ENCODE results near the gene PDX1. TPM values are rescaled to one million over a fixed set of nuclear protein-coding genes. Genes with fewer than 3 reads are reported as not detected.

Gene PDX1
- total and polyA plus RNA-seq, 2 of the 13 experiments (the other 11 are each of a cell fraction or from before 2014, with no cell fraction given), result 0.07 TPM; not detected in 1

DNA sequence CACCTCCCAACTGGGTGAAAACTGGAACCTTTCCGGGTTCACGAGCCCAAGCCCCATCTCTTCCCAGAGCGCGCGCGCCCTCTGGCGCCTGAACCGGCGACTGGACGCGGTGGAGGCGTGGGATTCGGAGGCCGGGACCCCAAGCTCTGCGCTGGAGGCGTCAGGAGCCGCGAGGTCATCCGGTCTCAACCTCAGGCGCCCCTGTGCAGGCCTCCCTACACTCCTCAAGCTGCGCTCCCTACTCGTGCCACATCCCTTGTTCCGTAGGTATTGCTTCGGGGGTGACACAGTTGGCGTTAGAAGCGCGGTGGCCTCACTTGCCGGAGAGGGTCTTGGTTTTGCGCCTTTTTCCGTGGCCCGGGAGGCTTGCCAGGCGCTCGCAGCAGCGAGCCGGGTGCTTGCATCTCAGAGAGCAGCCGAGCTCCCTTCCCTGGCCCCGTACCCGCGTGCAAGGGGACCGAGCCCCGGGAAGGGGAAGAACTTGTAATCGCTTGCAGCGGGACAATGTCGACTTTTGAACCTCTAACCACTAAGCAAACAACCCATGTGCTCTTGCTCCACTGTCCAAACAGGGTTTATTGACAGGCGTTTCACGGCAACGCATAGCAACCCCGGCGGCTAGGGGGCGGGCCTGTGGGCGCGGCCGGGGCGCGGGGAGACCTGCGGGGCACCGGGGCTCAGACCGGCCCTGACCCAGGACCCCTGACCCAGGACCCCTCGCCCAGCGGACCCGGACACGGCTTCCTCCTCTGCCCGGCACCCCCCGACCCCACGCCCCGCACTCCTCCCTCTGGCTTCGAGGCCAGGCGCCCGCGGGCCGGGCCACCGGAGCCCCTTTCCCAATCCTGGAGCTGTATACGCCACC is 40.8 kb downstream of the PDX1 start (continued):
- TF ChIP-seq, protein P1, sequence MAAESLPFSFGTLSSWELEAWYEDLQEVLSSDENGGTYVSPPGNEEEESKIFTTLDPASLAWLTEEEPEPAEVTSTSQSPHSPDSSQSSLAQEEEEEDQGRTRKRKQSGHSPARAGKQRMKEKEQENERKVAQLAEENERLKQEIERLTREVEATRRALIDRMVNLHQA (CRISPR knock-in tag; IDR thresholded peaks at IDR 0.05), result no peak
- TF ChIP-seq, protein P2, sequence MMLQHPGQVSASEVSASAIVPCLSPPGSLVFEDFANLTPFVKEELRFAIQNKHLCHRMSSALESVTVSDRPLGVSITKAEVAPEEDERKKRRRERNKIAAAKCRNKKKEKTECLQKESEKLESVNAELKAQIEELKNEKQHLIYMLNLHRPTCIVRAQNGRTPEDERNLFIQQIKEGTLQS (CRISPR knock-in tag; IDR thresholded peaks at IDR 0.05), result 0 out of 2 replicates have a peak, but pooled peaks have one; percentile 12
- TF ChIP-seq ZNF556 (CRISPR knock-in tag; IDR thresholded peaks at IDR 0.05; ENCODE audit: borderline replicate concordance), result peak; percentile 87; the same call in 1 of the 2 replicates
- TF ChIP-seq KDM3A (CRISPR knock-in tag; IDR thresholded peaks at IDR 0.05; ENCODE audit: low read depth), result peak; percentile 89
- peak; percentile 93; the same call in 1 of the 2 replicates for TF ChIP-seq ZNF253 (CRISPR knock-in tag; IDR thresholded peaks at IDR 0.05; ENCODE audit: borderline replicate concordance)
- TF ChIP-seq MTA1 (CRISPR knock-in tag; IDR thresholded peaks at IDR 0.05; ENCODE audit: borderline replicate concordance), result peak; percentile 96; the same call in 1 of the 2 replicates
- TF ChIP-seq NR2F2 (IDR thresholded peaks at IDR 0.05; ENCODE audit: borderline replicate concordance, low read depth), result peak; percentile 91
- TF ChIP-seq, protein P3, sequence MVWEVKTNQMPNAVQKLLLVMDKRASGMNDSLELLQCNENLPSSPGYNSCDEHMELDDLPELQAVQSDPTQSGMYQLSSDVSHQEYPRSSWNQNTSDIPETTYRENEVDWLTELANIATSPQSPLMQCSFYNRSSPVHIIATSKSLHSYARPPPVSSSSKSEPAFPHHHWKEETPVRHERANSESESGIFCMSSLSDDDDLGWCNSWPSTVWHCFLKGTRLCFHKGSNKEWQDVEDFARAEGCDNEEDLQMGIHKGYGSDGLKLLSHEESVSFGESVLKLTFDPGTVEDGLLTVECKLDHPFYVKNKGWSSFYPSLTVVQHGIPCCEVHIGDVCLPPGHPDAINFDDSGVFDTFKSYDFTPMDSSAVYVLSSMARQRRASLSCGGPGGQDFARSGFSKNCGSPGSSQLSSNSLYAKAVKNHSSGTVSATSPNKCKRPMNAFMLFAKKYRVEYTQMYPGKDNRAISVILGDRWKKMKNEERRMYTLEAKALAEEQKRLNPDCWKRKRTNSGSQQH (CRISPR knock-in tag; IDR thresholded peaks at IDR 0.05; ENCODE audit: low read depth), result peak; percentile 53; the same call in 1 of the 2 replicates
- TF ChIP-seq IKZF1 (IDR thresholded peaks at IDR 0.05), result no peak
- TF ChIP-seq, protein P4, sequence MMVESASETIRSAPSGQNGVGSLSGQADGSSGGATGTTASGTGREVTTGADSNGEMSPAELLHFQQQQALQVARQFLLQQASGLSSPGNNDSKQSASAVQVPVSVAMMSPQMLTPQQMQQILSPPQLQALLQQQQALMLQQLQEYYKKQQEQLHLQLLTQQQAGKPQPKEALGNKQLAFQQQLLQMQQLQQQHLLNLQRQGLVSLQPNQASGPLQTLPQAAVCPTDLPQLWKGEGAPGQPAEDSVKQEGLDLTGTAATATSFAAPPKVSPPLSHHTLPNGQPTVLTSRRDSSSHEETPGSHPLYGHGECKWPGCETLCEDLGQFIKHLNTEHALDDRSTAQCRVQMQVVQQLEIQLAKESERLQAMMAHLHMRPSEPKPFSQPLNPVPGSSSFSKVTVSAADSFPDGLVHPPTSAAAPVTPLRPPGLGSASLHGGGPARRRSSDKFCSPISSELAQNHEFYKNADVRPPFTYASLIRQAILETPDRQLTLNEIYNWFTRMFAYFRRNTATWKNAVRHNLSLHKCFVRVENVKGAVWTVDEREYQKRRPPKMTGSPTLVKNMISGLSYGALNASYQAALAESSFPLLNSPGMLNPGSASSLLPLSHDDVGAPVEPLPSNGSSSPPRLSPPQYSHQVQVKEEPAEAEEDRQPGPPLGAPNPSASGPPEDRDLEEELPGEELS (CRISPR knock-in tag; IDR thresholded peaks at IDR 0.05), result peak; percentile 81
- peak; percentile 68; the same call in 1 of the 2 replicates for TF ChIP-seq HNRNPL (IDR thresholded peaks at IDR 0.05; ENCODE audit: low read depth, low read length)
- TF ChIP-seq REXO4 (CRISPR knock-in tag; IDR thresholded peaks at IDR 0.05; ENCODE audit: borderline replicate concordance), result no peak
- peak; percentile 99 for TF ChIP-seq CBFB (CRISPR knock-in tag; IDR thresholded peaks at IDR 0.05)
- TF ChIP-seq, protein P5, sequence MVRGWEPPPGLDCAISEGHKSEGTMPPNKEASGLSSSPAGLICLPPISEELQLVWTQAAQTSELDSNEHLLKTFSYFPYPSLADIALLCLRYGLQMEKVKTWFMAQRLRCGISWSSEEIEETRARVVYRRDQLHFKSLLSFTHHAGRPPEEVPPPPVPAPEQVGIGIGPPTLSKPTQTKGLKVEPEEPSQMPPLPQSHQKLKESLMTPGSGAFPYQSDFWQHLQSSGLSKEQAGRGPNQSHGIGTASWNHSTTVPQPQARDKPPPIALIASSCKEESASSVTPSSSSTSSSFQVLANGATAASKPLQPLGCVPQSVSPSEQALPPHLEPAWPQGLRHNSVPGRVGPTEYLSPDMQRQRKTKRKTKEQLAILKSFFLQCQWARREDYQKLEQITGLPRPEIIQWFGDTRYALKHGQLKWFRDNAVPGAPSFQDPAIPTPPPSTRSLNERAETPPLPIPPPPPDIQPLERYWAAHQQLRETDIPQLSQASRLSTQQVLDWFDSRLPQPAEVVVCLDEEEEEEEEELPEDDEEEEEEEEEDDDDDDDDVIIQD (CRISPR knock-in tag; IDR thresholded peaks at IDR 0.05; ENCODE audit: low read depth), result peak; percentile 61; the same call in 1 of the 2 replicates
- TF ChIP-seq CCDC6 (CRISPR knock-in tag; IDR thresholded peaks at IDR 0.05), result peak; percentile 74; the same call in 1 of the 2 replicates
- TF ChIP-seq, protein P6, sequence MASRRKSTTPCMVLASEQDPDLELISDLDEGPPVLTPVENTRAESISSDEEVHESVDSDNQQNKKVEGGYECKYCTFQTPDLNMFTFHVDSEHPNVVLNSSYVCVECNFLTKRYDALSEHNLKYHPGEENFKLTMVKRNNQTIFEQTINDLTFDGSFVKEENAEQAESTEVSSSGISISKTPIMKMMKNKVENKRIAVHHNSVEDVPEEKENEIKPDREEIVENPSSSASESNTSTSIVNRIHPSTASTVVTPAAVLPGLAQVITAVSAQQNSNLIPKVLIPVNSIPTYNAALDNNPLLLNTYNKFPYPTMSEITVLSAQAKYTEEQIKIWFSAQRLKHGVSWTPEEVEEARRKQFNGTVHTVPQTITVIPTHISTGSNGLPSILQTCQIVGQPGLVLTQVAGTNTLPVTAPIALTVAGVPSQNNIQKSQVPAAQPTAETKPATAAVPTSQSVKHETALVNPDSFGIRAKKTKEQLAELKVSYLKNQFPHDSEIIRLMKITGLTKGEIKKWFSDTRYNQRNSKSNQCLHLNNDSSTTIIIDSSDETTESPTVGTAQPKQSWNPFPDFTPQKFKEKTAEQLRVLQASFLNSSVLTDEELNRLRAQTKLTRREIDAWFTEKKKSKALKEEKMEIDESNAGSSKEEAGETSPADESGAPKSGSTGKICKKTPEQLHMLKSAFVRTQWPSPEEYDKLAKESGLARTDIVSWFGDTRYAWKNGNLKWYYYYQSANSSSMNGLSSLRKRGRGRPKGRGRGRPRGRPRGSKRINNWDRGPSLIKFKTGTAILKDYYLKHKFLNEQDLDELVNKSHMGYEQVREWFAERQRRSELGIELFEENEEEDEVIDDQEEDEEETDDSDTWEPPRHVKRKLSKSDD (CRISPR knock-in tag; IDR thresholded peaks at IDR 0.05; ENCODE audit: low read depth), result no peak
- peak; percentile 34; the same call in 1 of the 2 replicates for TF ChIP-seq DNMT1 (CRISPR knock-in tag; IDR thresholded peaks at IDR 0.05)
- peak; percentile 72 for TF ChIP-seq ZNF746 (CRISPR knock-in tag; IDR thresholded peaks at IDR 0.05)
- no peak for TF ChIP-seq MBD4 (IDR thresholded peaks at IDR 0.05; ENCODE audit: borderline replicate concordance, low read length)
- no peak for TF ChIP-seq SIN3B (IDR thresholded peaks at IDR 0.05; ENCODE audit: low read length)
- TF ChIP-seq FOXC1 (CRISPR knock-in tag; IDR thresholded peaks at IDR 0.05; ENCODE audit: borderline replicate concordance), result peak; percentile 78; the same call in 1 of the 2 replicates
